BE2C (cell line): ENCODE measurements around the gene CD93.

ENCODE experiments used
- DNase-seq: peaks from one replicate; pipeline ENCODE4 v3.0.0-alpha.2; 2020
- H3K27me3 ChIP-seq: fragments of 250-450 bp; sonication (Bioruptor Pico); 2 replicates; pipeline ENCODE4 v1.5.1; 2020; ENCODE audit warnings: mild to moderate bottlenecking
- H3K36me3 ChIP-seq: fragments of 250-450 bp; sonication (Bioruptor Pico); 2 replicates; pipeline ENCODE4 v1.5.1; 2020; ENCODE audit warnings: mild to moderate bottlenecking
- H3K4me1 ChIP-seq: fragments of 250-450 bp; sonication (Bioruptor Pico); 2 replicates; pipeline ENCODE4 v1.5.1; 2020
- H3K4me3 ChIP-seq: 2 replicates; pipeline ENCODE4 v1.5.1; 2011; ENCODE audit warnings: low read depth, low read length
- H3K9me3 ChIP-seq: fragments of 250-450 bp; sonication (Bioruptor Pico); 2 replicates; pipeline ENCODE4 v1.5.1; 2020
- TF ChIP-seq, protein P1 (sequence below): IDR thresholded peaks from 2 replicates; pipeline ENCODE4 v1.5.1; 2012; ENCODE audit warnings: mild to moderate bottlenecking, low read depth, low read length

CD93 gene

GRCh38 chr20:23049201-23050075 is 36.7 kb downstream of the CD93 start, which contains the start of gene THBD:
Gene THBD (minus strand): TSS chr20:23049672. CDS start chr20:23049504, 168 bp downstream.
- TF ChIP-seq, protein P1, sequence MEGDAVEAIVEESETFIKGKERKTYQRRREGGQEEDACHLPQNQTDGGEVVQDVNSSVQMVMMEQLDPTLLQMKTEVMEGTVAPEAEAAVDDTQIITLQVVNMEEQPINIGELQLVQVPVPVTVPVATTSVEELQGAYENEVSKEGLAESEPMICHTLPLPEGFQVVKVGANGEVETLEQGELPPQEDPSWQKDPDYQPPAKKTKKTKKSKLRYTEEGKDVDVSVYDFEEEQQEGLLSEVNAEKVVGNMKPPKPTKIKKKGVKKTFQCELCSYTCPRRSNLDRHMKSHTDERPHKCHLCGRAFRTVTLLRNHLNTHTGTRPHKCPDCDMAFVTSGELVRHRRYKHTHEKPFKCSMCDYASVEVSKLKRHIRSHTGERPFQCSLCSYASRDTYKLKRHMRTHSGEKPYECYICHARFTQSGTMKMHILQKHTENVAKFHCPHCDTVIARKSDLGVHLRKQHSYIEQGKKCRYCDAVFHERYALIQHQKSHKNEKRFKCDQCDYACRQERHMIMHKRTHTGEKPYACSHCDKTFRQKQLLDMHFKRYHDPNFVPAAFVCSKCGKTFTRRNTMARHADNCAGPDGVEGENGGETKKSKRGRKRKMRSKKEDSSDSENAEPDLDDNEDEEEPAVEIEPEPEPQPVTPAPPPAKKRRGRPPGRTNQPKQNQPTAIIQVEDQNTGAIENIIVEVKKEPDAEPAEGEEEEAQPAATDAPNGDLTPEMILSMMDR: no peak
- Histone ChIP-seq H3K36me3 (no peaks in the 10 kb centered on the region), H3K4me3 (no peak within 1 kb of the TSS), H3K9me3 (no peaks in the 10 kb centered on the region), H3K27me3 (peaks cover 21% of the 10 kb centered on the region), H3K4me1 (no peaks in the 10 kb centered on the region)
- no peak for DNase-seq

- no peak for DNase-seq
- Histone ChIP-seq H3K4me3 (no peak overlapping the region), H3K4me1 (no peaks in the 10 kb centered on the region), H3K9me3 (no peaks in the 10 kb centered on the region), H3K36me3 (no peaks in the 10 kb centered on the region), H3K27me3 (peaks cover 21% of the 10 kb centered on the region)
- TF ChIP-seq, protein P1: no peak
Measured at GRCh38 chr20:23048283-23049200, 37.6 kb downstream of the CD93 start.

- no peak overlapping the region for H3K4me3 ChIP-seq
- H3K36me3 ChIP-seq: no peaks in the 10 kb centered on the region
- TF ChIP-seq, protein P1: no peak
- no peaks in the 10 kb centered on the region for H3K9me3 ChIP-seq
- DNase-seq: no peak
- H3K4me1 ChIP-seq: no peaks in the 10 kb centered on the region
- peaks cover 21% of the 10 kb centered on the region for H3K27me3 ChIP-seq
Measured at GRCh38 chr20:23047738-23048214, 38.3 kb downstream of the CD93 start.

DNA sequence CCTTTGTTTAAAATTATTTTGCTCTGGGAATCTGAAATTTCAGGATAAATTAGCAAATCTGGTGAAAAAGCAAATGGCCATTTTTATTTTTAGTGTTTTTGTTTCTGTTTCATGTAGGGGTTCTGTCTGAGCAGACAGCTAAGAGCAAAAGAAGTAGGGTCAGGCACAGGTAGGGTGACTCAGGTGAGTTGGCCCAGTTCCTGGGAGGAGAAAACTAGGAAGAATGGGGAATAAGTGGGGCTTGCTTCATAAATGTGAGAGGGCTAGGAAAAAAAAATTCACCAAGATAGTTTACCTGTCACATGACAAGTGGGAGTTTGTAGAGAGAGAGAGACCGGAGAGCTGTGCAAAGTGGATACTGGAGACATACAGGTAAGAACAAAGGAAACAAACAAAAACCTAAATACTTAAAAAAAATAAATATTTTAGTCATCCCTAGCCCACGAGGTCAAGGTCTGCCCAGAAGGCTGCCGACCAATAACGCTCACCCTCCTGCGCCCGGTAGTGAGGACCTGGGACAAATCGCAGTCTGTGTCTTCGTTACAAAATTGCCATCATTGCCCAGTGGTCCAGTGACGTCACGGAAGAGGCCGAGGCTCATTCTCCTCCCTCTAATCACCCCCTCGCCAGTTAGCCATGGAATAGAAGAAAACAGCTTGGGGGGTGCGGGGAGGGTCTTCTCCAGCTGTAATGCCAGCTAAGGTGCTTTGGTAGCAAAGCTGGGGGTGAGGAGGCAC is 39.0 kb downstream of the CD93 start:
- TF ChIP-seq, protein P1: no peak
- Histone ChIP-seq H3K27me3 (peaks cover 21% of the 10 kb centered on the region), H3K9me3 (no peaks in the 10 kb centered on the region), H3K4me3 (no peak overlapping the region), H3K4me1 (no peaks in the 10 kb centered on the region), H3K36me3 (no peaks in the 10 kb centered on the region)
- no peak for DNase-seq

DNA sequence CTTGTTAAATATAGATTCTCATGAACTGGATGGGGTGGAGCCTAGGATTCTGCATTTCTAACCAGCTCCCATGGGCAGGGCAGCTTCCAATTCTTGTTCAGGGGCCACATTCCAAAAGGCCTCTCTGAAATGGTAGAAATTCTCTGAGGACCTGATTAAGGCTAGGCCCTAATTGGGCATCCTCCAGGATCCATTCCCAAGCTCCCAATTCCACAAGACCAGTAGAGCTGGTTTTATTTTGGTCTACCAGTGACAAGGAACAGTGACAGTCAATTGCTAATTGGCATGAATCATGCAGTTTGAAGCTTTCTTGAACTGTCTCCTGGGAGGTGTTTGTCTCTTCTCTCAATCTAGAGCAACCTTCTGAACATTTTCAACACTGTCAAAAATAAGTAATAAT is 39.7 kb downstream of the CD93 start:
- Histone ChIP-seq H3K9me3 (no peaks in the 10 kb centered on the region), H3K36me3 (no peaks in the 10 kb centered on the region), H3K4me3 (no peak overlapping the region), H3K4me1 (no peaks in the 10 kb centered on the region), H3K27me3 (peaks cover 21% of the 10 kb centered on the region)
- DNase-seq: no peak
- TF ChIP-seq, protein P1: no peak
